HuH-7.5 (cell line): ENCODE results near the gene TXNL4B.

Experiments used
- DNase-seq: peaks from one replicate; pipeline ENCODE4 v3.0.0; 2011; ENCODE audit warnings: low spot score

The TXNL4B gene

GRCh38 chr16:72093448-72094265, at the start of gene TXNL4B, which contains the start of gene DHX38:
TSS of gene TXNL4B (minus strand) at chr16:72093620. CDS start at chr16:72090749, 2,871 bp downstream.
TSS of gene DHX38 (plus strand) at chr16:72093847. CDS start at chr16:72096158, 2,311 bp downstream.
- peak; percentile 97 for DNase-seq

- DNase-seq = no peak
These were observed 49.1 kb upstream of the TXNL4B start for GRCh38 chr16:72142476-72142875.

- no peak for DNase-seq
These were observed 46.5 kb upstream of the TXNL4B start for GRCh38 chr16:72139908-72140307.

GRCh38 chr16:72138064-72138572, 44.7 kb upstream of the TXNL4B start:
- DNase-seq = no peak

GRCh38 chr16:72137380-72138063, 44.1 kb upstream of the TXNL4B start:
- no peak for DNase-seq

GRCh38 chr16:72134507-72134906, 41.1 kb upstream of the TXNL4B start:
- no peak for DNase-seq

GRCh38 chr16:72132726-72133125, 39.3 kb upstream of the TXNL4B start:
- DNase-seq = no peak

- no peak for DNase-seq
These were observed 37.6 kb upstream of the TXNL4B start for GRCh38 chr16:72131036-72131435.

- DNase-seq = no peak
These were observed 36.7 kb upstream of the TXNL4B start for GRCh38 chr16:72129976-72130656.

GRCh38 chr16:72128701-72129100, 35.3 kb upstream of the TXNL4B start:
- no peak for DNase-seq

- DNase-seq = no peak
These were observed 33.0 kb upstream of the TXNL4B start for GRCh38 chr16:72126429-72126765.

- DNase-seq = no peak
These were observed 32.4 kb upstream of the TXNL4B start for GRCh38 chr16:72125635-72126428.

- peak; percentile 73 for DNase-seq
These were observed 31.6 kb upstream of the TXNL4B start for GRCh38 chr16:72124761-72125634.

- no peak for DNase-seq
These were observed 30.7 kb upstream of the TXNL4B start for GRCh38 chr16:72124148-72124547.

- DNase-seq = no peak
These were observed 30.0 kb upstream of the TXNL4B start for GRCh38 chr16:72123426-72123825.

- DNase-seq = no peak
These were observed 29.5 kb upstream of the TXNL4B start for GRCh38 chr16:72122916-72123315.

GRCh38 chr16:72122308-72122707, 28.9 kb upstream of the TXNL4B start:
- no peak for DNase-seq

GRCh38 chr16:72120026-72120425, 26.6 kb upstream of the TXNL4B start:
- DNase-seq = no peak

- no peak for DNase-seq
These were observed 20.2 kb upstream of the TXNL4B start for GRCh38 chr16:72113616-72113945.

- no peak for DNase-seq
These were observed 19.6 kb upstream of the TXNL4B start for GRCh38 chr16:72112906-72113615.
